Spleen (tissue), 11 donors: ENCODE data around the gene RPL7A. TPM values are rescaled to one million over a fixed set of nuclear protein-coding genes. Genes with fewer than 3 reads are reported as not detected.
A peak's percentile ranks its signal among the peaks of the same experiment; 100 is the strongest.

ENCODE experiments used
- DNase-seq: peaks from one replicate; pipeline ENCODE4 v3.0.0-alpha.2; 2020
- H3K27ac ChIP-seq, 8 donors: fragments of 200-600 bp; sonication (generic) in 7 of 8; 1 replicate in 4 of 8; 2 replicates in 4 of 8; pipeline versions ENCODE4 v1.5.0 to v1.8.0; 2016 to 2021; ENCODE audit warnings: inconsistent platforms in 4 of 8, mild to moderate bottlenecking in 4 of 8, moderate library complexity in 1 of 8
- H3K27me3 ChIP-seq, 7 donors: fragments of 200-600 bp; sonication (generic) in 6 of 7; replicated peaks in 1 of 7; 1 replicate in 4 of 7; 2 replicates in 3 of 7; pipeline versions ENCODE4 v1.5.0 to v1.8.0; 2016 to 2021; ENCODE audit warnings: inconsistent platforms in 3 of 7, mild to moderate bottlenecking in 1 of 7
- H3K36me3 ChIP-seq, 6 donors: fragments of 200-600 bp; sonication (generic) in 5 of 6; 1 replicate in 4 of 6; 2 replicates in 2 of 6; pipeline versions ENCODE4 v1.5.0 to v1.8.0; 2016 to 2021; ENCODE audit warnings: inconsistent platforms in 2 of 6
- H3K4me1 ChIP-seq, 6 donors: fragments of 200-600 bp; sonication (generic) in 5 of 6; 1 replicate in 3 of 6; 2 replicates in 3 of 6; pipeline versions ENCODE4 v1.5.0 to v1.8.0; 2016 to 2021; ENCODE audit warnings: inconsistent platforms in 3 of 6
- H3K4me3 ChIP-seq, 8 donors: fragments of 200-600 bp; sonication (generic) in 7 of 8; 1 replicate in 4 of 8; 2 replicates in 4 of 8; pipeline versions ENCODE4 v1.5.0 to v1.8.0; 2016 to 2021; ENCODE audit warnings: inconsistent platforms in 4 of 8, mild to moderate bottlenecking in 4 of 8, moderate library complexity in 2 of 8
- H3K9me3 ChIP-seq, 8 donors: fragments of 200-600 bp; sonication (generic) in 7 of 8; 1 replicate in 4 of 8; 2 replicates in 4 of 8; pipeline versions ENCODE4 v1.5.0 to v1.8.0; 2016 to 2021; ENCODE audit warnings: inconsistent platforms in 4 of 8
- CTCF ChIP-seq, 11 experiments: fragments of 200-600 bp in 7 of 11; fragments of 450-650 bp in 4 of 11; sonication (generic) in 4 of 11; IDR thresholded peaks in 8 of 11; conservative IDR thresholded peaks in 3 of 11; 1 replicate in 7 of 11; 2 replicates in 4 of 11; pipeline versions ENCODE4 v1.4.0 to v1.8.0; 2016 to 2021; ENCODE audit warnings: antibody characterized with exemption in 11 of 11, inconsistent platforms in 4 of 11, mild to moderate bottlenecking in 1 of 11
- POLR2A ChIP-seq, 3 donors: fragments of 450-650 bp; IDR thresholded peaks; one replicate each; pipeline ENCODE4 v1.5.1; 2017; ENCODE audit warnings: antibody characterized with exemption in 3 of 3, mild to moderate bottlenecking in 1 of 3
- POLR2AphosphoS5 ChIP-seq, 3 donors: sonication (generic); formaldehyde crosslinking; IDR thresholded peaks; one replicate each; pipeline ENCODE4 v1.5.1; 2017; ENCODE audit warnings: antibody characterized with exemption in 3 of 3
- WGBS, 5 donors: extraction: QIAGEN DNeasy Blood & Tissue Kit in 3 of 5; methylation state at CpG; one replicate each; pipeline versions ENCODE4 v1.1.5 to v1.1.7; 2013 to 2018; 5-methylcytosine and 5-hydroxymethylcytosine counted together
- intact Hi-C: fragments of 100-400 bp; cut with DNase I; formaldehyde crosslinking; loops from one replicate; pipeline ENCODE4 v1.15.0; 2023; ENCODE audit warnings: low total_unique reads
- polyA plus RNA-seq, 3 donors: library from polyadenylated mRNA; stranded (reverse); fragments of 200-250 nt; gene quantifications; one replicate each; pipeline ENCODE4 v1.2.1, GENCODE V29; 2013
- total RNA-seq, 7 donors: library from RNA; depleted of rRNA in 3 of 7; stranded (reverse); fragments of >200 nt in 3 of 7; fragmentation: NEBNext Ultra II Directional in 4 of 7; extraction: Animal tissue kit (Norgen Biotek cat#: 25700) in 4 of 7; gene quantifications; one replicate each; pipeline versions ENCODE4 v1.1.0 to v1.2.1, GENCODE V29; 2016 to 2021
- donor health status: healthy with polysubstance abuse.
- donor health status: DM: no; HTN: no; CAD: no; lungs with moderate emphysema.
- donor health status: DM: no; HTN: no; CAD: no.
- donor health status: Bipolar disorder and iron deficiency.
- donor health status: healthy.
- donor health status: DM: no; HTN: no; CAD: no.
- donor health status: DM: yes; HTN: yes; CAD: no.

Gene RPL7A
- total and polyA plus RNA-seq, 10 donors: 1,381 to 6,342 (median 1,755) TPM

GRCh38 chr9:133371261-133371711 lies 23.3 kb downstream of the RPL7A start:
- H3K36me3 ChIP-seq: peaks cover 0 to 73% (median 18%) of the 10 kb centered on the region in 6 donors
- H3K4me1 ChIP-seq: peaks cover 57 to 93% (median 82%) of the 10 kb centered on the region in 6 donors
- WGBS, 5 donors: 47 to 59% (median 49%) methylated on average over 9 to 12 of the region's 12 CpGs
- intact Hi-C loops: no loop called here
- TF ChIP-seq POLR2AphosphoS5 (IDR thresholded peaks at IDR 0.05) (no peak), POLR2A (IDR thresholded peaks at IDR 0.05) (no peak), CTCF (IDR thresholded peaks at IDR 0.05 in 8 of 11, conservative IDR thresholded peaks at IDR 0.05 in 3 of 11) (no peak)
- DNase-seq: peak; percentile 82
- no peaks in the 10 kb centered on the region for H3K27me3 ChIP-seq
- peak overlapping the region in 3 of 8 donors; percentile 3 to 47 (median 14) for H3K4me3 ChIP-seq
- H3K27ac ChIP-seq: peak overlapping the region; percentile 14 to 85 (median 72)
- no peaks in the 10 kb centered on the region for H3K9me3 ChIP-seq

GRCh38 chr9:133372144-133372543 lies 24.1 kb downstream of the RPL7A start:
- H3K36me3 ChIP-seq: peaks cover 0 to 64% (median 10%) of the 10 kb centered on the region in 6 donors
- no peaks in the 10 kb centered on the region for H3K9me3 ChIP-seq
- intact Hi-C loops: no loop called here
- peak overlapping the region in 7 of 8 donors; percentile 14 to 85 (median 77) for H3K27ac ChIP-seq
- H3K27me3 ChIP-seq: no peaks in the 10 kb centered on the region
- peaks cover 63 to 93% (median 88%) of the 10 kb centered on the region in 6 donors for H3K4me1 ChIP-seq
- WGBS, 5 donors: 66 to 87% (median 82%) methylated on average over 7 of the region's 7 CpGs
- DNase-seq: no peak
- TF ChIP-seq POLR2A (IDR thresholded peaks at IDR 0.05) (no peak), POLR2AphosphoS5 (IDR thresholded peaks at IDR 0.05) (no peak), CTCF (IDR thresholded peaks at IDR 0.05 in 8 of 11, conservative IDR thresholded peaks at IDR 0.05 in 3 of 11) (no peak)
- H3K4me3 ChIP-seq: peak overlapping the region in 1 of 8 donors; percentile 47

GRCh38 chr9:133374612-133375115 lies 26.6 kb downstream of the RPL7A start:
- H3K27me3 ChIP-seq: no peaks in the 10 kb centered on the region
- H3K27ac ChIP-seq: peak overlapping the region in 7 of 8 donors; percentile 97 to 99 (median 99)
- H3K9me3 ChIP-seq: no peaks in the 10 kb centered on the region
- H3K4me1 ChIP-seq: peaks cover 47 to 77% (median 63%) of the 10 kb centered on the region in 6 donors
- peak overlapping the region; percentile 56 to 99 (median 92) for H3K4me3 ChIP-seq
- TF ChIP-seq POLR2A (IDR thresholded peaks at IDR 0.05): no peak
- TF ChIP-seq POLR2AphosphoS5 (IDR thresholded peaks at IDR 0.05): no peak
- no peak for TF ChIP-seq CTCF (IDR thresholded peaks at IDR 0.05 in 8 of 11, conservative IDR thresholded peaks at IDR 0.05 in 3 of 11)
- intact Hi-C loops: no loop called here
- no peak for DNase-seq
- WGBS, 5 donors: 10 to 18% (median 13%) methylated on average over 12 of the region's 12 CpGs
- H3K36me3 ChIP-seq: peaks cover 0 to 39% (median 5%) of the 10 kb centered on the region in 6 donors

- TF ChIP-seq CTCF (IDR thresholded peaks at IDR 0.05 in 8 of 11, conservative IDR thresholded peaks at IDR 0.05 in 3 of 11): no peak
- no peak for TF ChIP-seq POLR2AphosphoS5 (IDR thresholded peaks at IDR 0.05)
- no peak for TF ChIP-seq POLR2A (IDR thresholded peaks at IDR 0.05)
- Histone ChIP-seq H3K27ac (peak overlapping the region; percentile 97 to 99 (median 99)), H3K9me3 (no peaks in the 10 kb centered on the region), H3K36me3 (peaks cover 0 to 33% (median 5%) of the 10 kb centered on the region in 6 donors), H3K4me3 (peak overlapping the region; percentile 56 to 99 (median 92)), H3K27me3 (no peaks in the 10 kb centered on the region), H3K4me1 (peaks cover 42 to 72% (median 58%) of the 10 kb centered on the region in 6 donors)
- WGBS, 5 donors: 0 to 1% (median 0%) methylated on average over 6 to 39 of the region's 39 CpGs
- DNase-seq: no peak
- intact Hi-C loops: no loop called here
Observed at GRCh38 chr9:133375116-133375723, 27.2 kb downstream of the RPL7A start.
